Liver (tissue), 9 donors: ENCODE data around the gene RBBP7. TPM values are rescaled to one million over a fixed set of nuclear protein-coding genes. Genes with fewer than 3 reads are reported as not detected.
A peak's percentile ranks its signal among the peaks of the same experiment; 100 is the strongest.

Experiments
- DNase-seq: peaks from one replicate; pipeline ENCODE4 v3.0.0-alpha.2; 2017; ENCODE audit warnings: low spot score
- H3K27ac ChIP-seq, 2 donors: one replicate each; pipeline ENCODE4 v1.7.0; 2013; ENCODE audit warnings: inconsistent platforms in 2 of 2, low read length in 2 of 2, control low read depth in 1 of 2, low read depth in 1 of 2, mild to moderate bottlenecking in 1 of 2
- H3K27me3 ChIP-seq, 4 donors: one replicate each; pipeline versions ENCODE4 v1.6.1 to v1.7.0; 2013; ENCODE audit warnings: low read length in 3 of 4, inconsistent platforms in 1 of 4, mild to moderate bottlenecking in 1 of 4, moderate library complexity in 1 of 4; ENCODE audit not compliant: control insufficient read depth in 4 of 4, insufficient read depth in 4 of 4
- H3K36me3 ChIP-seq, 4 donors: one replicate each; pipeline versions ENCODE4 v1.6.1 to v1.7.0; 2013; ENCODE audit warnings: low read length in 3 of 4, mild to moderate bottlenecking in 3 of 4, low read depth in 1 of 4, moderate library complexity in 1 of 4; ENCODE audit not compliant: control insufficient read depth in 4 of 4, insufficient read depth in 3 of 4
- H3K4me1 ChIP-seq, 4 donors: one replicate each; pipeline versions ENCODE4 v1.6.1 to v1.7.0; 2013; ENCODE audit warnings: low read length in 3 of 4, mild to moderate bottlenecking in 3 of 4, moderate library complexity in 1 of 4; ENCODE audit not compliant: control insufficient read depth in 4 of 4, insufficient read depth in 4 of 4
- H3K4me3 ChIP-seq, 3 donors: one replicate each; pipeline versions ENCODE4 v1.6.1 to v1.7.0; 2013; ENCODE audit warnings: low read length in 3 of 3, control low read depth in 1 of 3, low read depth in 1 of 3, mild to moderate bottlenecking in 1 of 3
- H3K9ac ChIP-seq, 2 donors: one replicate each; pipeline ENCODE4 v1.7.0; 2013; ENCODE audit warnings: low read length in 2 of 2, mild to moderate bottlenecking in 2 of 2, moderate library complexity in 2 of 2, control low read depth in 1 of 2, low read depth in 1 of 2
- H3K9me3 ChIP-seq, 4 donors: one replicate each; pipeline versions ENCODE4 v1.6.1 to v1.7.0; 2013; ENCODE audit warnings: low read length in 3 of 4; ENCODE audit not compliant: control insufficient read depth in 4 of 4
- ATF3 ChIP-seq: IDR thresholded peaks from 2 replicates; pipeline ENCODE4 v1.6.1; 2016; ENCODE audit warnings: antibody characterized with exemption
- EGR1 ChIP-seq, 2 donors: IDR thresholded peaks; 2 replicates each; pipeline ENCODE4 v1.6.1; 2016 to 2018; ENCODE audit warnings: antibody characterized with exemption in 2 of 2, low read depth in 2 of 2
- FOXA1 ChIP-seq: IDR thresholded peaks from 2 replicates; pipeline ENCODE4 v1.6.1; 2016; ENCODE audit warnings: antibody characterized with exemption
- FOXA2 ChIP-seq: IDR thresholded peaks from 2 replicates; pipeline ENCODE4 v1.6.1; 2016; ENCODE audit warnings: antibody characterized with exemption
- GABPA ChIP-seq, 2 donors: IDR thresholded peaks in 1 of 2; conservative IDR thresholded peaks in 1 of 2; 2 replicates each; pipeline ENCODE4 v1.6.1; 2016; ENCODE audit warnings: antibody characterized with exemption in 2 of 2, mild to moderate bottlenecking in 1 of 2, moderate library complexity in 1 of 2
- HNF4A ChIP-seq, 2 donors: conservative IDR thresholded peaks; 2 replicates each; pipeline ENCODE4 v1.6.1; 2016; ENCODE audit warnings: antibody characterized with exemption in 2 of 2, mild to moderate bottlenecking in 2 of 2
- HNF4G ChIP-seq: IDR thresholded peaks from 2 replicates; pipeline ENCODE4 v1.6.1; 2016; ENCODE audit warnings: antibody characterized with exemption
- JUND ChIP-seq, 2 donors: IDR thresholded peaks; 2 replicates each; pipeline ENCODE4 v1.6.1; 2016; ENCODE audit warnings: antibody characterized with exemption in 2 of 2
- NR2F2 ChIP-seq: IDR thresholded peaks from 2 replicates; pipeline ENCODE4 v1.6.1; 2016; ENCODE audit warnings: antibody characterized with exemption
- RAD21 ChIP-seq, 2 donors: IDR thresholded peaks; 2 replicates each; pipeline ENCODE4 v1.6.1; 2016; ENCODE audit warnings: antibody characterized with exemption in 2 of 2, mild to moderate bottlenecking in 2 of 2
- RXRA ChIP-seq, 2 donors: IDR thresholded peaks; 2 replicates each; pipeline ENCODE4 v1.6.1; 2017 to 2018; ENCODE audit warnings: antibody characterized with exemption in 2 of 2, mild to moderate bottlenecking in 1 of 2
- SP1 ChIP-seq: IDR thresholded peaks from 2 replicates; pipeline ENCODE4 v1.6.1; 2018; ENCODE audit warnings: antibody characterized with exemption, mild to moderate bottlenecking
- TAF1 ChIP-seq: conservative IDR thresholded peaks from 2 replicates; pipeline ENCODE4 v1.6.1; 2016; ENCODE audit warnings: antibody characterized with exemption, mild to moderate bottlenecking
- YY1 ChIP-seq: IDR thresholded peaks from 2 replicates; pipeline ENCODE4 v1.6.1; 2016; ENCODE audit warnings: antibody characterized with exemption, mild to moderate bottlenecking
- ZBTB33 ChIP-seq: IDR thresholded peaks from 2 replicates; pipeline ENCODE4 v1.6.1; 2016; ENCODE audit warnings: antibody characterized with exemption
- WGBS: extraction: QIAGEN DNeasy Blood & Tissue Kit; methylation state at CpG from one replicate; pipeline ENCODE4 v1.1.7; 2013; 5-methylcytosine and 5-hydroxymethylcytosine counted together
- polyA plus RNA-seq, 2 donors: library from polyadenylated mRNA; stranded (reverse) in 1 of 2; unstranded in 1 of 2; fragments of 200-250 nt in 1 of 2; fragments of >200 nt in 1 of 2; fragmentation: Nextera tagmentation in 1 of 2; extraction: Ambion mirVana in 1 of 2; gene quantifications; one replicate each; pipeline versions ENCODE4 v1.2.1 to v1.2.3, GENCODE V29; 2013 to 2015
- total RNA-seq, 2 donors: library from RNA; depleted of rRNA; stranded (reverse); fragments of >200 nt; gene quantifications; one replicate each; pipeline ENCODE4 v1.2.3, GENCODE V29; 2014
- TF ChIP-seq, protein P1 (sequence below): fragments of 150-350 bp; IDR thresholded peaks from 2 replicates; pipeline ENCODE4 v1.5.1; 2017; ENCODE audit warnings: improper control_type of control experiment, low read depth, low read length; ENCODE audit not compliant: missing input control
- TF ChIP-seq, protein P2 (sequence below): IDR thresholded peaks from 2 replicates; pipeline ENCODE4 v1.6.1; 2016; ENCODE audit warnings: antibody characterized with exemption
- TF ChIP-seq, protein P3 (sequence below): IDR thresholded peaks from 2 replicates; pipeline ENCODE4 v1.6.1; 2016; ENCODE audit warnings: antibody characterized with exemption, mild to moderate bottlenecking
- donor health status: healthy.
- donor health status: healthy.
- donor health status: healthy.
- donor health status: healthy.
- donor health status: healthy.

Gene RBBP7
- 10 to 100 TPM; 32.5 to 77.9 TPM for total RNA-seq
- polyA plus RNA-seq, result 10 to 100 TPM; 34.0 to 37.1 TPM

DNA sequence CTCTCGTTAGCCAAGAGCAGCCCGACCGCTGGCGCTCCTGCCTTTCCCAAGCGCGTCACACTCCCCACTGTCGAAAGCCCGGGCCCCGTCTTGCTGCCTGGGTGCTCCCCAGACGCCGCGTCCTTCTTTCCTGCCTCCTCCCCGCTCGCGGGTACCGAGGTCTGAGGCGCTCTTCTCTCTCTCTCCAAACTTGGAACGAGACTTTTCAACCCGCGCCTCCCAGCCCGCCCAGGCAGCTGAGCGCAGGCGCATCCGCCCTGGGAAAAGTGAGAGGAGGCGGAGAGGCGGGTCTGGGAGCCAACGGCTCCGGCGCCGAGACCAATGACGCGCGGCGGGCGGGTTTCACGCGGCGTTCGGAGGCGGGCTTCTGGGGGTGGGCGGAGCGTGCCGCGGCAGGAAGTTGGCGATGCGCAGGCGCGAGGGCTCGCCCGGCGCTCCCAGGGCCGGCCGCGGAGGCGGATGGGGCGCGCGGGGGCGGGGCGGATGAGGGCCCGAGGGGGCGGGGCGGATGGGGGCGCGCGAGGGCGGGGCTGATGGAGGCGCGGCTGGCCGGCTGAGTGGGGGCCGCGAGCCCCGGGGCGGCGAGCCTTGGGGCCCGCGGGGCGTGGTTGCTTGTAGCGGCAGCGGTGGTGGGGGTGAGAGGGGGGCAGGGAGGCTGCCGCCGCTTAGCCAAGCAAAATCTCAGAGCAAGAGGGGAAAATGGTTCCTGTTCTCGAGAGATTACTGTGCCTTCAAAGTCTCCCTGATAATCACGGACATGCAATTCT lies at the start of gene RBBP7:
RBBP7 (minus strand) TSS at position 268 of the 767 bp plus-strand sequence. CDS start 309 bp downstream, outside the sequence.
- DNase-seq, result peak; percentile 93
- TF ChIP-seq RAD21 (IDR thresholded peaks at IDR 0.05) (no peak), RXRA (IDR thresholded peaks at IDR 0.05) (no peak), EGR1 (IDR thresholded peaks at IDR 0.05; ENCODE audit: low read depth in 2 of 2) (no peak), JUND (IDR thresholded peaks at IDR 0.05) (peak in 1 of 2 donors; percentile 13), GABPA (IDR thresholded peaks at IDR 0.05 in 1 of 2, conservative IDR thresholded peaks at IDR 0.05 in 1 of 2) (no peak), NR2F2 (no peak), FOXA1 (no peak), TAF1 (no peak), HNF4G (no peak), HNF4A (conservative IDR thresholded peaks at IDR 0.05) (no peak), FOXA2 (no peak), SP1 (peak; percentile 34), ZBTB33 (no peak), ATF3 (no peak), YY1 (peak; percentile 24)
- TF ChIP-seq, protein P1, sequence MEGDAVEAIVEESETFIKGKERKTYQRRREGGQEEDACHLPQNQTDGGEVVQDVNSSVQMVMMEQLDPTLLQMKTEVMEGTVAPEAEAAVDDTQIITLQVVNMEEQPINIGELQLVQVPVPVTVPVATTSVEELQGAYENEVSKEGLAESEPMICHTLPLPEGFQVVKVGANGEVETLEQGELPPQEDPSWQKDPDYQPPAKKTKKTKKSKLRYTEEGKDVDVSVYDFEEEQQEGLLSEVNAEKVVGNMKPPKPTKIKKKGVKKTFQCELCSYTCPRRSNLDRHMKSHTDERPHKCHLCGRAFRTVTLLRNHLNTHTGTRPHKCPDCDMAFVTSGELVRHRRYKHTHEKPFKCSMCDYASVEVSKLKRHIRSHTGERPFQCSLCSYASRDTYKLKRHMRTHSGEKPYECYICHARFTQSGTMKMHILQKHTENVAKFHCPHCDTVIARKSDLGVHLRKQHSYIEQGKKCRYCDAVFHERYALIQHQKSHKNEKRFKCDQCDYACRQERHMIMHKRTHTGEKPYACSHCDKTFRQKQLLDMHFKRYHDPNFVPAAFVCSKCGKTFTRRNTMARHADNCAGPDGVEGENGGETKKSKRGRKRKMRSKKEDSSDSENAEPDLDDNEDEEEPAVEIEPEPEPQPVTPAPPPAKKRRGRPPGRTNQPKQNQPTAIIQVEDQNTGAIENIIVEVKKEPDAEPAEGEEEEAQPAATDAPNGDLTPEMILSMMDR, result no peak
- TF ChIP-seq, protein P2, sequence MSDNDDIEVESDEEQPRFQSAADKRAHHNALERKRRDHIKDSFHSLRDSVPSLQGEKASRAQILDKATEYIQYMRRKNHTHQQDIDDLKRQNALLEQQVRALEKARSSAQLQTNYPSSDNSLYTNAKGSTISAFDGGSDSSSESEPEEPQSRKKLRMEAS, result no peak
- TF ChIP-seq, protein P3, sequence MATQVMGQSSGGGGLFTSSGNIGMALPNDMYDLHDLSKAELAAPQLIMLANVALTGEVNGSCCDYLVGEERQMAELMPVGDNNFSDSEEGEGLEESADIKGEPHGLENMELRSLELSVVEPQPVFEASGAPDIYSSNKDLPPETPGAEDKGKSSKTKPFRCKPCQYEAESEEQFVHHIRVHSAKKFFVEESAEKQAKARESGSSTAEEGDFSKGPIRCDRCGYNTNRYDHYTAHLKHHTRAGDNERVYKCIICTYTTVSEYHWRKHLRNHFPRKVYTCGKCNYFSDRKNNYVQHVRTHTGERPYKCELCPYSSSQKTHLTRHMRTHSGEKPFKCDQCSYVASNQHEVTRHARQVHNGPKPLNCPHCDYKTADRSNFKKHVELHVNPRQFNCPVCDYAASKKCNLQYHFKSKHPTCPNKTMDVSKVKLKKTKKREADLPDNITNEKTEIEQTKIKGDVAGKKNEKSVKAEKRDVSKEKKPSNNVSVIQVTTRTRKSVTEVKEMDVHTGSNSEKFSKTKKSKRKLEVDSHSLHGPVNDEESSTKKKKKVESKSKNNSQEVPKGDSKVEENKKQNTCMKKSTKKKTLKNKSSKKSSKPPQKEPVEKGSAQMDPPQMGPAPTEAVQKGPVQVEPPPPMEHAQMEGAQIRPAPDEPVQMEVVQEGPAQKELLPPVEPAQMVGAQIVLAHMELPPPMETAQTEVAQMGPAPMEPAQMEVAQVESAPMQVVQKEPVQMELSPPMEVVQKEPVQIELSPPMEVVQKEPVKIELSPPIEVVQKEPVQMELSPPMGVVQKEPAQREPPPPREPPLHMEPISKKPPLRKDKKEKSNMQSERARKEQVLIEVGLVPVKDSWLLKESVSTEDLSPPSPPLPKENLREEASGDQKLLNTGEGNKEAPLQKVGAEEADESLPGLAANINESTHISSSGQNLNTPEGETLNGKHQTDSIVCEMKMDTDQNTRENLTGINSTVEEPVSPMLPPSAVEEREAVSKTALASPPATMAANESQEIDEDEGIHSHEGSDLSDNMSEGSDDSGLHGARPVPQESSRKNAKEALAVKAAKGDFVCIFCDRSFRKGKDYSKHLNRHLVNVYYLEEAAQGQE, result peak; percentile 42
- H3K27me3 ChIP-seq, result no peaks in the 10 kb centered on the region
- peaks cover 0 to 4% (median 0%) of the 10 kb centered on the region in 4 donors for H3K36me3 ChIP-seq
- peak within 1 kb of the TSS; percentile 73 to 86 for H3K27ac ChIP-seq
- peaks cover 5 to 27% (median 19%) of the 10 kb centered on the region in 4 donors for H3K4me1 ChIP-seq
- peak within 1 kb of the TSS; percentile 77 to 86 (median 83) for H3K4me3 ChIP-seq
- H3K9me3 ChIP-seq, result no peaks in the 10 kb centered on the region
- peak within 1 kb of the TSS; percentile 22 to 45 for H3K9ac ChIP-seq
- 1% methylated on average over 77 of the region's 84 CpGs for WGBS
